PC-9 (cell line): ENCODE results near the gene TMEM258. TPM values are rescaled to one million over a fixed set of nuclear protein-coding genes. Genes with fewer than 3 reads are reported as not detected.

Source experiments
- BruUV-seq: library from RNA; stranded (reverse); fragments of 400-500 nt; replicated peaks from 2 replicates; lab custom pipeline; 2021; lab: Mats Ljungman, UMichigan
- CTCF ChIA-PET: fragments of 300-600 bp; sonication (Branson Sonifier 250); formaldehyde crosslinking; loops from one replicate; lab custom pipeline; 2022; ENCODE audit warnings: antibody characterized with exemption; lab: Charles Lee
- POLR2A ChIA-PET: fragments of 300-600 bp; sonication (Branson Sonifier 250); formaldehyde crosslinking; loops from one replicate; lab custom pipeline; 2022; ENCODE audit warnings: antibody characterized with exemption; ENCODE audit not compliant: unreplicated experiment; lab: Charles Lee
- DNase-seq, 2 experiments: peaks; one replicate each; pipeline versions ENCODE4 v3.0.0 to v3.0.0-alpha.2; 2015 to 2022; ENCODE audit warnings: mixed read lengths in 1 of 2
- H2AFZ ChIP-seq: fragments of 200-600 bp; sonication (generic); 2 replicates; pipeline ENCODE4 v1.8.1; 2017; ENCODE audit warnings: antibody characterized with exemption
- H3F3A ChIP-seq: fragments of 200-600 bp; sonication (generic); 2 replicates; pipeline ENCODE4 v1.8.1; 2017; ENCODE audit warnings: antibody characterized with exemption, mild to moderate bottlenecking, low read depth; ENCODE audit not compliant: insufficient read depth
- H3K27ac ChIP-seq: fragments of 200-600 bp; sonication (generic); 2 replicates; pipeline ENCODE4 v1.6.1; 2016; ENCODE audit warnings: mixed run types
- H3K27me3 ChIP-seq: fragments of 200-600 bp; sonication (generic); 2 replicates; pipeline ENCODE4 v1.6.1; 2016; ENCODE audit warnings: low read depth, mixed run types; ENCODE audit not compliant: insufficient read depth
- H3K36me3 ChIP-seq: fragments of 200-600 bp; sonication (generic); 2 replicates; pipeline ENCODE4 v1.6.1; 2016; ENCODE audit warnings: low read depth, mixed run types
- H3K4me1 ChIP-seq: fragments of 200-600 bp; sonication (generic); replicated peaks from 2 replicates; pipeline ENCODE4 v1.6.1; 2016; ENCODE audit warnings: mixed run types; ENCODE audit not compliant: insufficient read depth
- H3K4me2 ChIP-seq: fragments of 200-600 bp; sonication (generic); 2 replicates; pipeline ENCODE4 v1.6.1; 2017; ENCODE audit warnings: mixed run types
- H3K4me3 ChIP-seq: fragments of 200-600 bp; sonication (generic); 2 replicates; pipeline ENCODE4 v1.6.1; 2016; ENCODE audit warnings: mixed run types
- H3K79me2 ChIP-seq: fragments of 200-600 bp; sonication (generic); 2 replicates; pipeline ENCODE4 v1.6.1; 2017; ENCODE audit warnings: low read depth, mixed run types
- H3K9me2 ChIP-seq: fragments of 200-600 bp; sonication (generic); 2 replicates; pipeline ENCODE4 v1.8.1; 2017; ENCODE audit warnings: mild to moderate bottlenecking; ENCODE audit not compliant: insufficient read depth
- H3K9me3 ChIP-seq: fragments of 200-600 bp; sonication (generic); 2 replicates; pipeline ENCODE4 v1.8.1; 2016; ENCODE audit warnings: low read depth; ENCODE audit not compliant: insufficient read depth
- H4K20me1 ChIP-seq: fragments of 200-600 bp; sonication (generic); 2 replicates; pipeline ENCODE4 v1.8.1; 2017; ENCODE audit not compliant: insufficient read depth
- CTCF ChIP-seq: fragments of 200-600 bp; sonication (generic); conservative IDR thresholded peaks from 2 replicates; pipeline ENCODE4 v1.6.1; 2017; ENCODE audit warnings: mixed run types, antibody characterized with exemption, mild to moderate bottlenecking, moderate library complexity
- EZH2 ChIP-seq: fragments of 200-600 bp; sonication (generic); IDR thresholded peaks from 2 replicates; pipeline ENCODE4 v1.8.0; 2017; ENCODE audit warnings: antibody characterized with exemption, low read depth
- intact Hi-C: fragments of 100-400 bp; cut with micrococcal nuclease; formaldehyde crosslinking; loops from one replicate; pipeline ENCODE4 v1.10.0; 2022; ENCODE audit not compliant: unreplicated experiment
- total RNA-seq: library from RNA; stranded (reverse); gene quantifications from 2 replicates; pipeline ENCODE4 v1.2.3, GENCODE V29; 2021

TMEM258 gene
- total RNA-seq, 1 experiment from 2014 or later = 217 TPM

- no peak overlapping the region for H3K4me3 ChIP-seq
- peaks cover 6% of the 10 kb centered on the region; the same call in 1 of the 2 replicates for H3F3A ChIP-seq
- BruUV-seq = no TSS peak
- no peaks in the 10 kb centered on the region; the same call in 1 of the 2 replicates for H3K79me2 ChIP-seq
- no peaks in the 10 kb centered on the region for H3K9me2 ChIP-seq
- H3K27ac ChIP-seq = no peak overlapping the region
- H3K36me3 ChIP-seq = no peaks in the 10 kb centered on the region
- ChIA-PET POLR2A (no interaction called here), CTCF (no interaction called here)
- no peaks in the 10 kb centered on the region for H3K9me3 ChIP-seq
- peak overlapping the region; percentile 74; the same call in 1 of the 2 replicates for H3K4me2 ChIP-seq
- H3K27me3 ChIP-seq = no peaks in the 10 kb centered on the region
- TF ChIP-seq CTCF (no peak), EZH2 (no peak)
- peaks cover 22% of the 10 kb centered on the region for H3K4me1 ChIP-seq
- DNase-seq = no peak
- intact Hi-C loops = no loop called here
- no peak overlapping the region for H2AFZ ChIP-seq
- H4K20me1 ChIP-seq = no peaks in the 10 kb centered on the region
These were observed 37.6 kb downstream of the TMEM258 start for GRCh38 chr11:61754534-61755482.

GRCh38 chr11:61753672-61754071 lies 38.7 kb downstream of the TMEM258 start:
- ChIA-PET POLR2A (no interaction called here), CTCF (interaction anchor here (0.6 kb wide), 1 partner anchor 70 kb away, joined by 9 read pairs; no protein-coding TSS in a partner anchor)
- Histone ChIP-seq H3K79me2 (no peaks in the 10 kb centered on the region; the same call in 1 of the 2 replicates), H3K9me2 (no peaks in the 10 kb centered on the region), H3K9me3 (no peaks in the 10 kb centered on the region), H3K4me3 (no peak overlapping the region), H3K4me1 (peaks cover 22% of the 10 kb centered on the region), H4K20me1 (no peaks in the 10 kb centered on the region), H3K27ac (no peak overlapping the region), H2AFZ (no peak overlapping the region), H3F3A (peaks cover 6% of the 10 kb centered on the region; the same call in 1 of the 2 replicates), H3K36me3 (no peaks in the 10 kb centered on the region), H3K27me3 (no peaks in the 10 kb centered on the region), H3K4me2 (no peak overlapping the region)
- no peak for DNase-seq
- BruUV-seq = no TSS peak
- TF ChIP-seq CTCF = no peak
- TF ChIP-seq EZH2 = no peak
- intact Hi-C loops = no loop called here

- BruUV-seq = no TSS peak
- H3K4me3 ChIP-seq = peak overlapping the region; percentile 68
- no peaks in the 10 kb centered on the region; the same call in 1 of the 2 replicates for H3K79me2 ChIP-seq
- H3K9me2 ChIP-seq = no peaks in the 10 kb centered on the region
- H3F3A ChIP-seq = peaks cover 6% of the 10 kb centered on the region; the same call in 1 of the 2 replicates
- no peaks in the 10 kb centered on the region for H4K20me1 ChIP-seq
- H2AFZ ChIP-seq = peak overlapping the region; percentile 85
- intact Hi-C loops = no loop called here
- H3K36me3 ChIP-seq = no peaks in the 10 kb centered on the region
- peak overlapping the region; percentile 91 for H3K4me2 ChIP-seq
- ChIA-PET CTCF (interaction anchor here (0.6 kb wide), 1 partner anchor 69 kb away, joined by 9 read pairs; no protein-coding TSS in a partner anchor), POLR2A (no interaction called here)
- peaks cover 22% of the 10 kb centered on the region for H3K4me1 ChIP-seq
- DNase-seq = no peak
- no peaks in the 10 kb centered on the region for H3K27me3 ChIP-seq
- H3K9me3 ChIP-seq = no peaks in the 10 kb centered on the region
- H3K27ac ChIP-seq = no peak overlapping the region
- TF ChIP-seq CTCF (0 out of 2 replicates have a peak, but pooled peaks have one; percentile 9), EZH2 (no peak)
These were observed 39.4 kb downstream of the TMEM258 start for GRCh38 chr11:61752925-61753521.
